ENCODE data around the gene PRR13.
"Not testable (repeated sequence)": the region's sequence is repeated elsewhere in the genome, so short reads cannot be mapped to it uniquely, and the experiment has no call there.

Gene PRR13

GRCh38 chr12:53441040-53441833, at the start of gene PRR13:
TSS of gene PRR13 (plus strand) at chr12:53441734. CDS start at chr12:53442715, 981 bp downstream.
- DNase-seq (ENCODE audit: low spot score), result peak; percentile 92

- no peak for DNase-seq (ENCODE audit: low spot score)
These were observed 41.6 kb upstream of the PRR13 start for GRCh38 chr12:53399896-53400295.

- DNase-seq (ENCODE audit: low spot score), result not testable (repeated sequence)
These were observed 39.2 kb upstream of the PRR13 start for GRCh38 chr12:53402351-53402750.

GRCh38 chr12:53402871-53403270, 38.7 kb upstream of the PRR13 start:
- no peak for DNase-seq (ENCODE audit: low spot score)

- DNase-seq (ENCODE audit: low spot score), result no peak
These were observed 30.6 kb upstream of the PRR13 start for GRCh38 chr12:53410951-53411350.

- no peak for DNase-seq (ENCODE audit: low spot score)
These were observed 27.9 kb upstream of the PRR13 start for GRCh38 chr12:53413485-53414204.

- DNase-seq (ENCODE audit: low spot score), result no peak
These were observed 26.6 kb upstream of the PRR13 start for GRCh38 chr12:53414756-53415417.

- not testable (repeated sequence) for DNase-seq (ENCODE audit: low spot score)
These were observed 25.7 kb upstream of the PRR13 start for GRCh38 chr12:53415752-53416389.

GRCh38 chr12:53417291-53417816, 24.2 kb upstream of the PRR13 start:
- DNase-seq (ENCODE audit: low spot score), result not testable (repeated sequence)

- no peak for DNase-seq (ENCODE audit: low spot score)
These were observed 23.3 kb upstream of the PRR13 start for GRCh38 chr12:53418221-53418620.

GRCh38 chr12:53419756-53420155, 21.8 kb upstream of the PRR13 start:
- DNase-seq (ENCODE audit: low spot score), result no peak

- DNase-seq (ENCODE audit: low spot score), result not testable (repeated sequence)
These were observed 19.3 kb upstream of the PRR13 start for GRCh38 chr12:53422247-53422646.

- DNase-seq (ENCODE audit: low spot score), result no peak
These were observed 17.9 kb upstream of the PRR13 start, which contains the start of gene AMHR2 for GRCh38 chr12:53423597-53423996. TSS of gene AMHR2 (plus strand) at chr12:53423855. CDS start at chr12:53423935, 80 bp downstream.

GRCh38 chr12:53424626-53425514, 16.7 kb upstream of the PRR13 start:
- no peak for DNase-seq (ENCODE audit: low spot score)

- DNase-seq (ENCODE audit: low spot score), result no peak
These were observed 15.9 kb upstream of the PRR13 start for GRCh38 chr12:53425515-53426150.

GRCh38 chr12:53427905-53428594, 13.5 kb upstream of the PRR13 start:
- DNase-seq (ENCODE audit: low spot score), result no peak

- DNase-seq (ENCODE audit: low spot score), result no peak
These were observed 12.8 kb upstream of the PRR13 start for GRCh38 chr12:53428741-53429140.

- DNase-seq (ENCODE audit: low spot score), result no peak
These were observed 11.4 kb upstream of the PRR13 start for GRCh38 chr12:53430116-53430515.

- DNase-seq (ENCODE audit: low spot score), result no peak
These were observed 10.3 kb upstream of the PRR13 start for GRCh38 chr12:53431187-53431586.

- not testable (repeated sequence) for DNase-seq (ENCODE audit: low spot score)
These were observed 6.2 kb upstream of the PRR13 start for GRCh38 chr12:53435326-53435725.
